GM19468 (cell line): ENCODE measurements around the gene ANKRD55.
"Not testable (repeated sequence)": the region's sequence is repeated elsewhere in the genome, so short reads cannot be mapped to it uniquely, and the experiment has no call there.

ENCODE experiments used
- ATAC-seq: cut with Tn5 transposase; IDR thresholded peaks from one replicate; pipeline ENCODE4 v1.9.1; 2021; ENCODE audit warnings: mild to moderate bottlenecking, moderate library complexity, moderate number of reproducible peaks; ENCODE audit not compliant: unreplicated experiment; ENCODE audit errors: extremely low read depth

Gene ANKRD55

GRCh38 chr5:56175488-56175887 lies 57.6 kb downstream of the ANKRD55 start:
- no peak for ATAC-seq

- ATAC-seq, result no peak
Observed at GRCh38 chr5:56175021-56175420, 58.1 kb downstream of the ANKRD55 start.

- no peak for ATAC-seq
Observed at GRCh38 chr5:56172241-56172640, 60.9 kb downstream of the ANKRD55 start.

GRCh38 chr5:56170557-56170956 lies 62.6 kb downstream of the ANKRD55 start:
- no peak for ATAC-seq

- ATAC-seq, result no peak
Observed at GRCh38 chr5:56169949-56170348, 63.2 kb downstream of the ANKRD55 start.

- ATAC-seq, result no peak
Observed at GRCh38 chr5:56169281-56169680, 63.8 kb downstream of the ANKRD55 start.

GRCh38 chr5:56168066-56168478 lies 65.1 kb downstream of the ANKRD55 start:
- ATAC-seq, result no peak

GRCh38 chr5:56167519-56167918 lies 65.6 kb downstream of the ANKRD55 start:
- no peak for ATAC-seq

GRCh38 chr5:56166671-56167385 lies 66.3 kb downstream of the ANKRD55 start:
- ATAC-seq, result no peak

GRCh38 chr5:56164376-56164775 lies 68.8 kb downstream of the ANKRD55 start:
- no peak for ATAC-seq

- ATAC-seq, result no peak
Observed at GRCh38 chr5:56161927-56162326, 71.2 kb downstream of the ANKRD55 start.

- ATAC-seq, result no peak
Observed at GRCh38 chr5:56161439-56161823, 71.7 kb downstream of the ANKRD55 start.

GRCh38 chr5:56160723-56161438 lies 72.2 kb downstream of the ANKRD55 start:
- ATAC-seq, result no peak

GRCh38 chr5:56159521-56159947 lies 73.6 kb downstream of the ANKRD55 start:
- ATAC-seq, result no peak

GRCh38 chr5:56158331-56158960 lies 74.7 kb downstream of the ANKRD55 start:
- ATAC-seq, result no peak

- not testable (repeated sequence) for ATAC-seq
Observed at GRCh38 chr5:56157191-56157621, 75.9 kb downstream of the ANKRD55 start.

GRCh38 chr5:56156585-56157190 lies 76.4 kb downstream of the ANKRD55 start:
- ATAC-seq, result peak; percentile 25

GRCh38 chr5:56155992-56156584 lies 77.0 kb downstream of the ANKRD55 start:
- no peak for ATAC-seq

GRCh38 chr5:56154732-56155484 lies 78.2 kb downstream of the ANKRD55 start:
- no peak for ATAC-seq

GRCh38 chr5:56152437-56152836 lies 80.7 kb downstream of the ANKRD55 start:
- no peak for ATAC-seq
